ENCODE data around the gene CCNA1.

Gene CCNA1

DNA sequence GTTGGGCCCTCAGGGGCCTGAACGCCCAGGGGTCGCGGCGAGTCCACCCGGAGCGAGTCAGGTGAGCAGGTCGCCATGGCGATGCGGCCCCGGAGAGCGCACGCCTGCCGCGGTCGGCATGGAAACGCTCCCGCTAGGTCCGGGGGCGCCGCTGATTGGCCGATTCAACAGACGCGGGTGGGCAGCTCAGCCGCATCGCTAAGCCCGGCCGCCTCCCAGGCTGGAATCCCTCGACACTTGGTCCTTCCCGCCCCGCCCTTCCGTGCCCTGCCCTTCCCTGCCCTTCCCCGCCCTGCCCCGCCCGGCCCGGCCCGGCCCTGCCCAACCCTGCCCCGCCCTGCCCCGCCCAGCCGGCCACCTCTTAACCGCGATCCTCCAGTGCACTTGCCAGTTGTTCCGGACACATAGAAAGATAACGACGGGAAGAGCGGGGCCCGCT, at the start of gene CCNA1:
Gene CCNA1 (plus strand): TSS at position 390 of the 439 bp plus-strand sequence. CDS start 562 bp downstream, outside the sequence.
- no peak for DNase-seq

DNA sequence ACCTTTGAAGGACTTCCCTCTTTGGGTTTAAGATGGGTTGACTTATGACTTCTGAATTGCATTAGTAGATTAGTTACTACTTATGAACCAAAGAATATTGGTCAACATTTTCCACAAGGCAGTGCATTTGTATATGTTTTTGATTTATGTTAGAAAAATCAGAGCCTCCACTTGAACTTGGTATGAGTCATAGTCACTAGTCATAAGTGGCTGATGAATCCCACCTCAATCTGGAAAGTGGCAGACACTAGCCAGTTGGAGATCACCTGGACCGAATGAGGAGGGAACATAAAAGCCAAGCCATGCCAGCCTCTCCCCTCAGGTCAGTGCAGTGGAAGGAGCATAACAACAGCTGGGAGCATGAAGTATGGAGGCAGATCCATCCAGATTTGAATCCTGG, 46.8 kb upstream of the CCNA1 start:
- DNase-seq, result no peak

DNA sequence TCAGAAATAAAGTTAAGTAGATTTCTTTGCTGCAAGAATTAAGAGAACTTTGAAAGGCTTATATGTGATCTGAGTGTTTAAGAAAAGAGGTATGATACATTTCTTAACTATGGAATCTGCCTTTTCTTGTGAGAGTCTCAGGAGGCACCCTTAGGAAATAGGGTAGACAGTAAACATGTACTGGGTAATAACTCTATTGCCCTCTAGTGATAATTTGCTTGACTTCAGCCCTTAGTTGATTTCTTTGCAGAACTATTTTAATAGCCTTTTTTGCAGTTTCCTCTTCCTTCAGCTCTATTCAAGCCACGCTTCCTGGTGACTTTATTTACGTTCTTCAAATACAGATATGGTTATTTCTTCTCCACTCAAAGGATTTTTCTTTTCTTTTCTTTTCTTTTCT, 37.0 kb upstream of the CCNA1 start:
- no peak for DNase-seq

DNA sequence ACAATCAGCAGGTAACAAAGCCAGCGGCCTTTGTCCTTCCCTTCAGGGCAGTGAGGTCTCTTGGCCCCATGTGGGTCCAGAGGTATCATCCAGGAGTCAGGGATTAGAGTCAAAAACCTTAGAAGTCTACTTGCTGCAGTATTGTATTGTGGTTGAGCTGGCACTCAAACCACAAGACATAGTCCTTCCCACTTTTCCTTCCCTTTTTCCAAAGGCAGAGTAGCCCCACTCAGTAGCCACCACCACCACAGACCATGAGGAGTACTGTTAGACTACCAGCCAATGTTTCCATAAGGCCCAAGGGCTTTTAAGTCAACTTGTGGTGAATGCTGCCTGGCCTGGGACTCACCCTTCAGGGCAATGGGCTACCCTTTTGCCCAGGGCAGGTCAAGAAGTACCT, 27.1 kb upstream of the CCNA1 start:
- no peak for DNase-seq

DNA sequence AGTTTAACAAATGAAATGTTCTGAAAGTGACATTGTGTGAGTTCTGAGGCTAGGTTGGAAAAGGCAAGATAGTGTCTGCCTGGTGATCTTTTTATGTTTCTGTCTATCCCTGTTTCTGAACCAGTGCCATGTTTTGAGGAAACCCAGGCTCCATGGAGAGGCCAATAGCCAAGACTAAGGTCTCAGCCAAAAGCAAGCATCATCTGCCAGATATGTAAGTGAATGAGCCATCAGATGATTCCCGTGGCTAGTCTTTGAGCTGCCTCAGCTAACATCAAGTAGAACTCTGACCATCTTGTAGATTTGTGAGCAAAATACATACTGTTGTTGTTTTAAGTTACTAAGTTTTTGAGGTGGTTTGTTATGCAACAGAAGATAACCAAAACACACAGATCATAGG, 19.6 kb upstream of the CCNA1 start:
- no peak for DNase-seq

DNA sequence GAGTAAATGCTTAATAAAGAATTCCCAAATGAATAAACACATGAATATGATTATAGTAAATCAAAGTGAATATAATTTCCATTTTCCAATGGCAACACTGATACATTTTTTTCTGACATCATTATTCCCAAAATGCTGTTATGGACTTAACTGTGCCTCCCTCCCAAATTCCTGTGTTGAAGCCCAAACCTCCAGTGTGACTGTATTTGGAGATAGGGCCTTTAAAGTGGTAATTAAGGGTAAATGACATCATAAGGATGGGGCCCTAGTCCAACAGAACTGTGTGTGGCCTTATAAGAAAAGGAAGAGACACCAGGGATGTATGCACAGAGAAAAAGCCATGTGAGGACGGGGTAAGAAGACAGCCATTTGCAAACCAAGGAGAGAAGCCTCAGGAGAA, 19.1 kb upstream of the CCNA1 start:
- DNase-seq, result no peak

DNA sequence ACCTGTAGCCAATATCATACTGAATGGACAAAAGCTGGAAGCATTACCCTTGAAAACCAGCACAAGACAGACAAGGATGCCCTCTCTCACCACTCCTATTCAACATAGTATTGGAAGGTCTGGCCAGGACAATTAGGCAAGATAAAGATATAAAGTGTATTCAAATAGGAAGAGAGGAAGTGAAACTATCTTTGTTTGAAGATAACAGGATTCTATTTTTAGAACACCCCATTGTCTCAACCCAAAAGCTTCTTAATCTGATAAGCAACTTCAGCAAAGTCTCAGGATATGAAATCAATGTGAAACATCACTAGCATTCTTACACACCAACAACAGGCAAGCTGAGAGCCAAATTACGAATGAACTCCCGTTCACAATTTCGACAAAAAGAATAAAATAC, 17.8 kb upstream of the CCNA1 start:
- no peak for DNase-seq

DNA sequence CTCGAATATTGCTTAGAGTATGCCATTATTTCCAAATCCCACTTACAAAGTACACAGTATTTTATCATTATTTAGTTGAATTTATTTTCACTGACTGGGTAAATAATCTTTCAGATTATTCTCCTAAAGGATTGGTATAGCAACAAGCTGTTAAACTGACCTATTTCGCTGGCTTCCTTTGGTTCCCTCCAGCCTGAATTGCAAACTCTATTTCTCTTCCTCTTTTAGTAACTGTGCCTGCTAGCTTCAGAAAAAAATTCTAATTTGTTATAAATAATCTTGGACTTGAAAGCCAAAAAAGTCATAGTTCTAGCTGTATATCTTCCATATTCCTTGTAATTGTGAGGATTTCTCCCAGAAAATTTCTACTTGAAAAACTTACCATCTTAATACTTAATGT, 15.0 kb upstream of the CCNA1 start:
- DNase-seq, result no peak

DNA sequence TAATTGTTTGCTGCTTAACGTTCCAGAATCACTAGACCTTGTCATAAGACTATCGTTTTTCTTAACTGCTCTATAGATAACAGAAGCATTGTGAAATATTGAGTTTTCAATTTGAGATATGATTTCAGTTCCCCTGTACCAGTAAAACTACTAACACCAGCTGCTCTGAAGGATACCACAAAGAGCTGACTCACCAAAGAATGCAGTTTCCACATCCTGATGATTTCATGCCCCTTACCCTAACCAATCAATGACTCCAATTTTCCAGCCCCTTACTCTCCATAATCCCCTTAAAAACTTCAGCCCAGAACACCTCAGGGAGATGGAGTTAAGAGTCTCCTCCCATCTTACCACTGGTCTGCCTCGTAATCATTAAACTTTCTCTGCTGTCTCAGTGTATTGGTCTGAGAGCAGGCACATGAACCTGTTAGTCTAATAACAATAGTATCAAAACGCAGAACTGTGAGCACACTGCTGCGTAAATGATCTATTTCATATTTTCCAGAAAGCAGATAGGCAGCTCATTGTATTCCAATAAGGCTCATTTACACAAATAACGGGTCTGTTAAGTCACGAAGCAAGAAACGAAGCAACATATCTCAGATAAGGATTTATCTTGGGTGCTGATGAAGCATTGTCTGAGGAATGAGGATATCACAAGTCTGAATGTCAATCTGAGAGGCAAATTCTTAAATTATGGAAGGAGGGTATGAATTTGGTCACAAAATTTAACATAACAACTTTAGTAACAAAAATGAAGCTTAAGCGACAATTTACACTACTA, 14.1 kb upstream of the CCNA1 start:
- no peak for DNase-seq

DNA sequence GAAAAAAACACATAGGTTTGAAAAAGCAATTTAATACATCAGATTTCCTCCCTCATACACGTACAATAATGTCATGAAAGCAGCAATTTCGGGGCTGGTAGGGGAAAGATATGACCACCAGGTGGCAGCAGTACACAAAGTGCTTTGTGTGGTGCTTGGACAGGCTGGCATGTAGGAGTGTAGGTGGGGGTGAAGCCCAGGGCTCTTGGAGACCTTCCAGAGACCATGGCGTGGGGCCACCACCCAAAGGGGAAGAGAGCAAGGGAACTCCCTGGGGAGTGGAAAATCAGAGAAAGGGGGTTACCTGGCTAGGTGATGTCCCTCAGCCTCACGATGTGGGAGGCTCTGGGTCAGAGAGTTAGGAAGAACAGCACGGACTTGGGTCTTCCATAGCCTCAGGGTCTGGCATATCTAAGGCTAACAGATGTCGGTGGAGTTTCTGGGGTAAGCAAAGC, 11.8 kb upstream of the CCNA1 start:
- peak; percentile 63 for DNase-seq

DNA sequence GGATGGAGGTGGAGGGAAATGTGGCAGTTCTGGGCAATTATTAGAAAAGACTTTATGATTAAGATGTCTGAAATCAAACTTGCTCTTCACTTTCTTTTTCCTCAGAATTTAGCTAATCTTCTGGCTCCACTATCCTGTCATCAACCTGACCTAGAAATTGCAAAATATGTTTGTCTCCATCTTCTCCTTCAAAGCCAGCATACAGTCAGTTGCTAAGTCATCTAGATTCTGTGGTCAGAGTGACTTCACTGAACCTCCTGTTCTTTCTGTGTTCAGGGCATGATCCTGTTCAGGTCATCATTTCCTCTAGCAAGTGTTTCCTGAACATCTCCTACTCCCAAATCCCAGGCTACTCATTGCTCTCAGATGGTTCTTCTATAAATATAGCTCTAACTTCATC, 10.8 kb upstream of the CCNA1 start:
- no peak for DNase-seq

DNA sequence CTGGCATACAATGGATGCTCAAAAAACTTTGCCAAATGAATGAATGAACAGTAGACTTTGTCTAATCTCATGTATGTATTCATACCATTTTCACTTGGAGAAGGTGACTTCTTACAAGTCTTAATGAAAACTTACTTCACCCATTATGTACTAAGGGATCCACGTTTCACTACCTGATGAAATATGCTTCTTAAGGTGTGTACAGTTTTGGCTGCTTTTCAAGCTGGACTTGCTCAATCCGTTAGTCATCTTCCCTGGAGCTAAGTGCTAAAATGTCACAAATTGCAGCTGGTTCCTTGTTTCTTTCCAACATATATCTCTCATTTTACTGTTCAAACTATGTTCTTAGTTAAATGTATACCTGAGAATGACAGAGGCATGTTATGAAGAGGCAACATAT, 4.2 kb upstream of the CCNA1 start:
- DNase-seq, result no peak

DNA sequence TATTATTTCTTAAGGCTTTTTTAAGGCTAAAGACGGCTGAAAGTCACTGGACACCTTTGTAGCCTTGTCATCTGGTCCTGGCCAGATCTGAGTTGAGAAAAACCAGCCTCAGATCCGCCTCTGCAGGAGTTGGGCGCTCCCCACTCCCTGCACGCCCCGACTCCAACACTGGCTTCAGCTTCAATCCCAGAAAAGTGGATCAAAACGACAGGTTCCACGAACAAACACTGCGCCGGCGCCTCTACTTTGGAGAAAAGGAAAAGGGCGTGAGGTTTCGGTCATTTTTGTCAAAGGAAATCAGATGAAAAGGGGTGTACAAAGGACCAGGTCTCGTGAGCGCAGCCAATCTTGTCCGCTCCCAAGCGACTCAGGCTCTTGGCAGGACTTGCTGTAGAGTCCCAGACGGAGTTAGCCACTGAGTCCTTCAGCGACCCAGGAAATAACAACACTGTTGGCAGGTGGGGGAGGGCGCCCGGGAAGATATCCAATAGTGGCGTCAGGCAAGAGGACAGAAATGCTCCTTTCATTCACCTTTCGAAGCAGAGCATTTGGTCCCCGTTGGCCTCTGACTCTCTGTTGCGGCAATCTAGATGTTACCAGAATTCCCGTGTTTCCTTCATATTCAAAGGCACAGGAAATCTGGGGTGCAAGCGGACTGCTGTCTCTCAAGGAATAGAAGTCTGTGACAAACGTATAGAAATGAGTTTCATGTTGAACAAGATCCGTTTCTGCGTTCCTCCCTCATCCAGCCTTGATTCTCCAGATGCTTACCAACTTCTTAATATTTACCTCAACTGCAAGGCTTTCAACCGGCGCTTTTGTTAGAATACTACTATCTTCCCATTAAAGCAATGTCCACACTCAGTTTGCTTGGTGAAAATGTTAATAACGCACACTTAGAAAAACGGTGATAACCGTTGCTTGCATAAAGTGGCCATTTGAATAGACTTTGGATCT, 1.8 kb upstream of the CCNA1 start:
- no peak for DNase-seq

DNA sequence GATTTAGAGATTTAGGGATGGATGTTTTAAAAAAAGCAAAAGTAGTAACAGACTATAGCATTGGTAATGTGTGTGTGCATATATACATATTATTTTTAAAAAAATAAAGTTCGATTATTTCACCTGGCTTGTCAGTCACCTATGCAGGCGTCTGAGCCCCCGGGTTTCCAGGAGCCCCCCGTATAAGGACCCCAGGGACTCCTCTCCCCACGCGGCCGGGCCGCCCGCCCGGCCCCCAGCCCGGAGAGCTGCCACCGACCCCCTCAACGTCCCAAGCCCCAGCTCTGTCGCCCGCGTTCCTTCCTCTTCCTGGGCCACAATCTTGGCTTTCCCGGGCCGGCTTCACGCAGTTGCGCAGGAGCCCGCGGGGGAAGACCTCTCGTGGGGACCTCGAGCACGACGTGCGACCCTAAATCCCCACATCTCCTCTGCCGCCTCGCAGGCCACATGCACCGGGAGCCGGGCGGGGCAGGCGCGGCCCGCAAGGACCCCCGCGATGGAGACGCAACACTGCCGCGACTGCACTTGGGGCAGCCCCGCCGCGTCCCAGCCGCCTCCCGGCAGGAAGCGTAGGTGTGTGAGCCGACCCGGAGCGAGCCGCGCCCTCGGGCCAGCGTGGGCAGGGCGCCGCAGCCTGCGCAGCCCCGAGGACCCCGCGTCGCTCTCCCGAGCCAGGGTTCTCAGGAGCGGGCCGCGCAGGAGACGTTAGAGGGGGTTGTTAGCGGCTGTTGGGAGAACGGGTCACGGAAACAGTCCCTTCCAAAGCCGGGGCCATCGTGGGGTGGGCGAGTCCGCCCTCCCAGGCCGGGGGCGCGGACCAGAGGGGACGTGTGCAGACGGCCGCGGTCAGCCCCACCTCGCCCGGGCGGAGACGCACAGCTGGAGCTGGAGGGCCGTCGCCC, 840 bp upstream of the CCNA1 start:
- no peak for DNase-seq

DNA sequence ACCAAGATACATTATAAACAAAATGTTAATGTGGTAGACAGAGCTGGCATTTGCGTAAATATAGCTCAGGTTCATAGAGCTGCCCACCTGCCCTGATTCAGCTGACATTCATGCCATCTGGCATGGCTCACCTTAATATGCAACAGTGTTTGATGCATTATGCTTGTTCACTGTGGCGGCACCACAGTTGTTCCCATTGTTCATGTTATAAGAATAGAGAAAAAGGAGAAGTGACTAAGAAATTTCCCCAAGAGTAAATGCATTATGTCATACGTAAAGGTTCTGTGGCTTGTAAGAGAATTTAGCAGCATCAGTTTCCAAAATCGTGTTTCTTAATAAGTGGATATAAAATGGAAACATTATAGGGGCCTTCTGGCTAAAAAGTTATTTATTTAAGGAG, 4.5 kb downstream of the CCNA1 start:
- no peak for DNase-seq

DNA sequence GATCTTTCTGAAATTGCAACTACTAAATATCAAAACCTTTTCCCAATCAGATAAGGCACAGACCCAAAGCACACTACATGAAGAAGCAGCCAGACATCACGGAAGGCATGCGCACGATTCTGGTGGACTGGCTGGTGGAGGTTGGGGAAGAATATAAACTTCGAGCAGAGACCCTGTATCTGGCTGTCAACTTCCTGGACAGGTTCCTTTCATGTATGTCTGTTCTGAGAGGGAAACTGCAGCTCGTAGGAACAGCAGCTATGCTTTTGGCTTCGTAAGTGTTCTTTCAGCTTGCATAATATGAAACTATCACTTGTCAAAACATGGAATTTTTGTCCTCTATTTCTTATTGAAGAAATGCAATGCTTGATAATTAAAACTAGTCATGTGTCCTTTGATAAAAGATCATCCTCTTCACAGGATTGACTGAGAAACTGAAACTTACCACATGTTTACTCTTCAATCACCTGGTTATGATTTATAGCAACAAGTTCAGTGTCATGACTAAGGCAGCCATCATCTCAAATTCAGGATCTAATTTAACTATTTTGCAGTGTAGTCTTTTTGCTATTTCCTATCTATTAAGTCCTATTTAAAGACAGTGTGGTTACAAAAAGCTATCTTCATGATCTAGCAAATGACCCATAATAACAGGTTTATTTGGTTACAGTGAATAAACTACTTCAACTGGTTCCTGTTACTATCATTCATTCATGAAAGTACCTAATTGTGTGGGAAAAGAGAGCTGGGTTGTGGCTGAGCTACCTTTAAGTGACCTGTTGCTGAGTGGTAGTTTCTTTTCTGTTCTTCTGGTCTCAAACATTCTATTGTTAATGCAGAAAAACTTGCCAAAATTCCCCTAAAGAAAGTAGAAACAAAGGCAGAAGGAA, 6.5 kb downstream of the CCNA1 start:
- DNase-seq, result no peak

DNA sequence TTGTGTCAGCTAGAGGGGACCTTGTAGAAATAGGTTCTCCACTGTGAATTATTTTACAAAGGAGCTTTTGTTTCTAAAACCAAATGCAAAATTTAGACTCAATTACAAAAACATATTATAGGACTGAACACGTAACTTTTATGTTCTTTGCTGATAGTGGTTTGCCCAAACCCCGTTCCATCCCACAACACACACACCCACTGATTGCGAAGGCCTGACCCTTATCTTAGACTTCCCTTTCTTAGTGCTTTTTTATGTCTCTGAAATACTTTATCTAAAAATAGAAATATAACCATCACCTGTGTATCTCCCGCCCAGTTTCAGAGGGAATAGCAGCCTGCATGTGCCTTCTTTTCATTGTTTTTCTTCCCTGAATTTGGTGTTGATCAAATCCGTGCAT, 13.0 kb downstream of the CCNA1 start:
- no peak for DNase-seq

DNA sequence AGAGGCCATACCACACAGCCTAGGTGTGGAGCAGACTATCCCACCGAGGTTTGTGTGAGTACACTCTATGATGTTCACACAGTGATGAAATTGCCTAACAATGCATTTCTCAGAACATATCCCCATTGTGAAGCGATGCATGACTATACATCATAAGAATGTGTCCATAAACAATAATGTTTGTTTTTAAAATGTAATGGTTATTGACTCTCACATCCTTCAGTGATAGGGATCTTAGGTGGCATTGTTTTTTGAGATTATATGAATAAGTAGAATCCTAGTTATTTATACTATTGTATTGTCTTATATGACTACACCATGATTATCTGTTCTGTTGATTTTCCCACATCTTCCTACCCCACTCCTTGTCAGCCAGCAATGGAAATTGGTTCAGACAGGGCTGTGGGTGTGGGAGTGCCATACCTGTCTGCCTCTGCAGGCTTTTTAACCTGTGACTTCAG, 13.6 kb downstream of the CCNA1 start:
- no peak for DNase-seq

DNA sequence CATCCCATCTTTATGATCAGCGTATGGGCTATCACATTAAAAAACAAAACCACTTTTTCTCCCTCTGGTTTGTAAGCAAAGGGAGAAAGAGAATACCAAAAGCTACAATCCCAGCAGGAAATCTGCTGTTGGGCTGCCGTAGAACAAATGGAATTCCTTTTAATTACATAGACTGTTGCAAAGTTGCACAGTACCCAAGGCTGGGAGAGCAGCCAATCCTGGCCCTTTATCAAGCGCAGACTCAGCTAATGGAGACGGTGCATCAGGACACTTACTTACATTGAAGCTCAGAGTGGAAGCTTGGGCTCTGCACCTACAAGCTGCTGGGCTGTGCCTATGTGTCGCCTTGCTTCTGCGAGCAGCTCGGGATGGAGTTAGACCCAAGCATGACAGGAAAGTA, 15.2 kb downstream of the CCNA1 start:
- no peak for DNase-seq

DNA sequence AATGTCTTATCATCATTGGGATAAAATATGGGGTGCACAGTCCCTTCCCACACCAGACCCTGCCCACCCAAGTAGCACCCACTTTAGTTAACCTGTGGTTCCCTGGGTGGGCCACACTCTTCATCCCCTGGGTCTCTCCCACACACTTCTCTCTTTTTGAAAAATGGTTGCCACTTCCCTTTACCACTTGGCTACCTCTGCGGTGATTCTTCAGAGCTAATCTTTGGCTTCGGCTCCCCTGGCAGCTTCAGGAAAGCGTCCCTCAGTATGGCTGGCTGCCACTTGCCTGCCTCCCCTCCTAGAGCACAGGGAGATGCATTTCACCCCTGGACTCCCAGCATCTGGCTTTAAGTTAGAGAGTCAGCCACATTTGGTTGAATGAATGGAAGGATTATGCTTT, 18.2 kb downstream of the CCNA1 start:
- no peak for DNase-seq

DNA sequence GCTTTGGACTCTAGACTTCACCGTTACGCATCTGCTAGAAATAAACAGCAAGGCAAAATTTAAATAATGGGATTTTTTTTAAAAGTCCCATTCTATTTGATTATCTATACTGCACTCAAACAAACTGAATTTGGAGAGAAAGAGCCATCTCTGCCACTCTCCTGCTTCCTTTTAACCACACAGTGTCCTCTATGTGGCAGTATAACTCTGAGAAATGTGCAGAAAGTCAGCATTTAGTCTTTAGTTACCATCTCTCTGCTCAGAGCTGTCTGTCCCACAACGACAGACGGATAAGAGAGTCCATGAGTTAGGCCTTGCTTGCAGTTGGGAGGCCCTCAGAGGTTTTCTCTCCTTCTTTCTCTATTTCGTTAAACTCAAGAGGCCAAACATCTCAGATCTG, 21.2 kb downstream of the CCNA1 start:
- no peak for DNase-seq

DNA sequence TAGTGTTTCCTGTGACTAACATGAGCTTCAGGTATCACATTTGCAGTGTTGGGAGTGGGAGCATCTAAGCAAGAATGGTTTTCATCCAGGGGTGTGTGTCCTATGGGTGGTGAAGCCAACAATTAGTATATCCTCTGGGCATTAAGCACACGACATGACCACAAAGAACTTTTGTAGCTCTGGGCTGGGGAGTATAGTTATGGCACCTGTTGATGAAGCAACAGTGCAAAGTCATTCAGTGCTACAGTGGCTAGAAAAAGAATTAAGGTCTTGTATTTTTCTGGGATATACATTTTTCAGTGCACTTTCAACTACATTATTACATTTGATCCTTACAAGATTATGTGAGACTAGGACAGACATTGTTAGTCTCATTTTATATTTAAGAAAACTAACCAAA, 21.8 kb downstream of the CCNA1 start:
- no peak for DNase-seq

Data from CD4-positive, alpha-beta T cell treated with Interleukin-17A for 1 hour (primary cell).